Fibroblast of villous mesenchyme (primary cell): ENCODE results near the gene PADI6. TPM values are rescaled to one million over a fixed set of nuclear protein-coding genes. Genes with fewer than 3 reads are reported as not detected.

Source experiments
- DNase-seq: peaks from one replicate; pipeline ENCODE4 v3.0.0-alpha.2; 2010; ENCODE audit warnings: low read depth
- H3K4me3 ChIP-seq: 2 replicates; pipeline ENCODE4 v1.5.1; 2011; ENCODE audit warnings: low read depth, mild to moderate bottlenecking, low read length
- CTCF ChIP-seq: IDR thresholded peaks from 2 replicates; pipeline ENCODE4 v1.5.1; 2012; ENCODE audit warnings: low read depth, mild to moderate bottlenecking, low read length; ENCODE audit not compliant: insufficient read depth
- total RNA-seq: library from RNA; depleted of rRNA; stranded (reverse); fragments of >200 nt; gene quantifications from 2 replicates; pipeline ENCODE4 v1.2.3, GENCODE V29; 2012

Gene PADI6
- total RNA-seq, 1 donor, result not detected

GRCh38 chr1:17442841-17443240 lies 70.8 kb downstream of the PADI6 start:
- no peak for DNase-seq
- no peak overlapping the region for H3K4me3 ChIP-seq
- no peak for TF ChIP-seq CTCF

GRCh38 chr1:17447501-17447992 lies 75.6 kb downstream of the PADI6 start:
- peak; percentile 68 for DNase-seq
- H3K4me3 ChIP-seq, result no peak overlapping the region
- no peak for TF ChIP-seq CTCF

Other genes with a start within 250 kb of the PADI6 start
- gene PADI1, start 167.1 kb upstream of the PADI6 start, total RNA-seq, result 0.43 and 0.64 TPM in 2 replicates
- gene PADI3, start 123.1 kb upstream of the PADI6 start, total RNA-seq, result under 0.01 TPM in 1 of 2 replicates, not detected in the other
- gene PADI4, start 64.0 kb upstream of the PADI6 start, total RNA-seq, result not detected in 2 replicates
- 59.9 and 74.7 TPM in 2 replicates for gene RCC2, start 67.5 kb downstream of the PADI6 start, total RNA-seq
- 16.8 and 18.7 TPM in 2 replicates for gene ARHGEF10L, start 167.5 kb downstream of the PADI6 start, total RNA-seq